ENCODE data around the gene TSPAN5.
A peak's percentile ranks its signal among the peaks of the same experiment; 100 is the strongest.

The TSPAN5 gene

GRCh38 chr4:98491899-98492559, 166.4 kb downstream of the TSPAN5 start:
- no peak for TF ChIP-seq CTCF (IDR thresholded peaks at IDR 0.05; ENCODE audit: low read length, missing control alignments)
- DNase-seq (ENCODE audit: low read depth) = no peak
- H3K4me3 ChIP-seq (replicated peaks; ENCODE audit: low read depth, low read length) = no peak overlapping the region

DNA sequence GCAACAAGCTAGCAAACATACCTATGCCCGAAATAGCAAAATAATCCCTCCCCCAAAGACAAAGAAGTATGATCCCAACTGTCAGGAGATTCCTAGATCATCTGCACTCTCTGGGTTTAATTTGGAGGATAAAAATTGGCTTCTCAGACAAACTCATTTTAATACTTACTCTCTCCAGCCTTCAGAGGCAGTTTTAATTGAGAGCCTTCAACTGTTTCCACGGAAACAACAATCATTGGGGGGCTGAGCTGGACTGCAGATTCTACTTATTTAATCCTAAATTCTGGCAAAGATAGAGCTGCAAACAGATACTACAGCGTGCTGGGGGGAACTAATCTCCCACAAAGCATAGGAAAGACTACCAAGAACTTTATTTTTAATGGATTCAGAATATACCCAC, 168.2 kb downstream of the TSPAN5 start:
- no peak overlapping the region for H3K4me3 ChIP-seq (replicated peaks; ENCODE audit: low read depth, low read length)
- DNase-seq (ENCODE audit: low read depth) = no peak
- TF ChIP-seq CTCF (IDR thresholded peaks at IDR 0.05; ENCODE audit: low read length, missing control alignments) = no peak

DNA sequence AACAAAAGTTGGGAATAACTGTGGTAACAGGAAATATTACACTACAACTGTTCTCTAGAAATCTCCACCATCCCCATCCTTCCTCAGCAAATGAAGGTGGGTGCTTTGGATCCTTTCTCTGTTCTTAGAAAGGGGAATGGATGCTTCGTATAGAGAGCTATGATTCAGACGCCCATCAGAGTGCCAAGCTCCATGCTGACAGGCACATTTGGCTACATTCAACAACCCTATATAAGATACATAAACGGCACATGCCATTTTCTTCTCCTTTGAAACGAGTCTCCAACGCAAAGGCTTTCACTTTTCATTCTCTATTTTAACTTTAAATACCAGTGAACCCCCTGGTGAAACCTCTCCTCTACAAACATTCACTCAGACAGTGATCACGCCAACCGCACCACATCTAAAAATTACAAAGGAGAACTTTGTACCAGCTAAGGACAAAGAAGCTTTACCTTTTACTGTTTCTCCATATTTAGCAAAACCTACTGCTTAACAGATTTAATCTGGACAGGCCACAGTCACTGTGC, 172.5 kb downstream of the TSPAN5 start:
- TF ChIP-seq CTCF (IDR thresholded peaks at IDR 0.05; ENCODE audit: low read length, missing control alignments) = no peak
- no peak for DNase-seq (ENCODE audit: low read depth)
- H3K4me3 ChIP-seq (replicated peaks; ENCODE audit: low read depth, low read length) = no peak overlapping the region

DNA sequence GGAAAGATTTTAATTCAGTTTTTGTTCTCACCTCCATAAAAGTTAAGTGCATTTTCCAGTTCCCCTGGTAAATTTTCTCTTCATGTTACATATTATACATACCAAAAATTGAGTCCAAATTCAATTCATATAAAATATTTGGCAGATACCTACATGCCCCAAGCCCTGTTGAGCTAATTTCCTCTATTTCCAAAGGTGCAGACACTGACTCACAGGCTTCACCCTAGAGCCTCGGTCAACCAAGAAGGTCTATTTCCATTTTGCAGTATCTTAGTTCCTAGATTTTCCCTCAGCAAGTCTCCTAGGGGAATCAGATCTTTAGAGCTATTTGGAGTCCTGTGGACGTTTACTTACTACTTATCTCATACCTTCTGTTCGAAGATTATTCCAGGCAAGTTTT, 174.4 kb downstream of the TSPAN5 start:
- DNase-seq (ENCODE audit: low read depth) = peak; percentile 26
- H3K4me3 ChIP-seq (replicated peaks; ENCODE audit: low read depth, low read length) = no peak overlapping the region
- TF ChIP-seq CTCF (IDR thresholded peaks at IDR 0.05; ENCODE audit: low read length, missing control alignments) = no peak

GRCh38 chr4:98482847-98483806, 175.3 kb downstream of the TSPAN5 start:
- TF ChIP-seq CTCF (IDR thresholded peaks at IDR 0.05; ENCODE audit: low read length, missing control alignments) = no peak
- DNase-seq (ENCODE audit: low read depth) = peak; percentile 23
- H3K4me3 ChIP-seq (replicated peaks; ENCODE audit: low read depth, low read length) = no peak overlapping the region

GRCh38 chr4:98482503-98482846, 175.9 kb downstream of the TSPAN5 start:
- H3K4me3 ChIP-seq (replicated peaks; ENCODE audit: low read depth, low read length) = no peak overlapping the region
- no peak for TF ChIP-seq CTCF (IDR thresholded peaks at IDR 0.05; ENCODE audit: low read length, missing control alignments)

More at GRCh38 chr4:98482503-98482846, 175.9 kb downstream of the TSPAN5 start:
- DNase-seq (ENCODE audit: low read depth) = no peak

Measured in fibroblast of pulmonary artery (primary cell).